IMR-90 (cell line): ENCODE results near the gene NR1H4. TPM values are rescaled to one million over a fixed set of nuclear protein-coding genes. Genes with fewer than 3 reads are reported as not detected.

ENCODE experiments used
- ATAC-seq: fragments of 200-7000 bp; cut with Tn5 transposase; 2 replicates; pipeline ENCODE4 v1.9.1; 2020; ENCODE audit warnings: low read depth, mild to moderate bottlenecking, moderate library complexity
- BruUV-seq: library from RNA; stranded (reverse); fragments of 400-500 nt; replicated peaks from 2 replicates; lab custom pipeline; 2021; lab: Mats Ljungman, UMichigan
- CTCF ChIA-PET: fragments of 300-600 bp; formaldehyde crosslinking; extraction: SDS; loops from one replicate; lab custom pipeline; 2021; ENCODE audit warnings: antibody characterized with exemption; lab: Yijun Ruan, JAX
- POLR2A ChIA-PET: fragments of 300-600 bp; sonication (Branson Sonifier 250); formaldehyde crosslinking; loops from one replicate; lab custom pipeline; 2022; ENCODE audit warnings: antibody characterized with exemption; ENCODE audit not compliant: unreplicated experiment; lab: Charles Lee
- DNase-seq: peaks from one replicate; pipeline ENCODE4 v3.0.0; 2013
- H2AFZ ChIP-seq: replicated peaks from 2 replicates; pipeline ENCODE3; 2013; ENCODE audit warnings: low read length, mild to moderate bottlenecking; ENCODE audit not compliant: poor library complexity
- H2AK5ac ChIP-seq: 2 replicates; pipeline ENCODE4 v1.6.1; 2013; ENCODE audit warnings: low read depth, low read length, inconsistent platforms
- H2AK9ac ChIP-seq: replicated peaks from 2 replicates; pipeline ENCODE3; 2013; ENCODE audit warnings: mild to moderate bottlenecking, low read depth, low read length, moderate library complexity; ENCODE audit not compliant: poor library complexity
- H2BK120ac ChIP-seq: 2 replicates; pipeline ENCODE4 v1.6.1; 2013; ENCODE audit warnings: low read depth, low read length, inconsistent platforms
- H2BK15ac ChIP-seq: 3 replicates; pipeline ENCODE4 v1.6.1; 2013; ENCODE audit warnings: low read depth, low read length, inconsistent platforms
- H2BK20ac ChIP-seq: 2 replicates; pipeline ENCODE4 v1.6.1; 2013; ENCODE audit warnings: low read depth, mild to moderate bottlenecking, inconsistent platforms, low read length, moderate library complexity
- H2BK5ac ChIP-seq: 2 replicates; pipeline ENCODE4 v1.6.1; 2013; ENCODE audit warnings: mild to moderate bottlenecking, low read depth, low read length, inconsistent platforms; ENCODE audit not compliant: poor library complexity, severe bottlenecking
- H3K14ac ChIP-seq: replicated peaks from 2 replicates; pipeline ENCODE4 v1.6.1; 2013; ENCODE audit warnings: low read depth, low read length, inconsistent platforms
- H3K18ac ChIP-seq: 2 replicates; pipeline ENCODE4 v1.6.1; 2013; ENCODE audit warnings: low read depth, low read length, control low read depth
- H3K23ac ChIP-seq: 2 replicates; pipeline ENCODE4 v1.6.1; 2013; ENCODE audit warnings: low read depth, low read length, inconsistent platforms
- H3K27ac ChIP-seq: 2 replicates; pipeline ENCODE4 v1.5.1; 2013; ENCODE audit warnings: mild to moderate bottlenecking, control low read depth, low read length; ENCODE audit not compliant: insufficient read depth
- H3K27me3 ChIP-seq: 2 replicates; pipeline ENCODE4 v1.6.1; 2013; ENCODE audit warnings: low read length; ENCODE audit not compliant: control insufficient read depth, insufficient read depth
- H3K36me3 ChIP-seq: 2 replicates; pipeline ENCODE4 v1.6.1; 2013; ENCODE audit warnings: low read length, mixed read lengths; ENCODE audit not compliant: control insufficient read depth, insufficient read depth
- H3K4ac ChIP-seq: 2 replicates; pipeline ENCODE4 v1.6.1; 2013; ENCODE audit warnings: low read depth, low read length, inconsistent platforms
- H3K4me1 ChIP-seq: 2 replicates; pipeline ENCODE4 v1.6.1; 2013; ENCODE audit warnings: low read length, mixed read lengths; ENCODE audit not compliant: control insufficient read depth, insufficient read depth
- H3K4me2 ChIP-seq: 2 replicates; pipeline ENCODE4 v1.6.1; 2013; ENCODE audit warnings: low read depth, mild to moderate bottlenecking, control low read depth, low read length, moderate library complexity
- H3K4me3 ChIP-seq: 2 replicates; pipeline ENCODE4 v1.5.1; 2013; ENCODE audit warnings: low read depth, mild to moderate bottlenecking, control low read depth, low read length, moderate library complexity; ENCODE audit not compliant: insufficient read depth
- H3K56ac ChIP-seq: 2 replicates; pipeline ENCODE4 v1.6.1; 2013; ENCODE audit warnings: low read length, inconsistent platforms; ENCODE audit not compliant: insufficient read depth; ENCODE audit errors: extremely low read depth
- H3K79me1 ChIP-seq, 2 experiments: 2 replicates each; pipeline ENCODE4 v1.6.1; 2013; ENCODE audit warnings: low read length in 2 of 2, inconsistent platforms in 1 of 2, low read depth in 1 of 2
- H3K9ac ChIP-seq: 2 replicates; pipeline ENCODE4 v1.6.1; 2013; ENCODE audit warnings: low read depth, low read length, control low read depth
- H3K9me1 ChIP-seq: 2 replicates; pipeline ENCODE4 v1.6.1; 2013; ENCODE audit warnings: low read length, inconsistent platforms; ENCODE audit not compliant: insufficient read depth
- H3K9me3 ChIP-seq: 2 replicates; pipeline ENCODE4 v1.6.1; 2013; ENCODE audit warnings: low read length; ENCODE audit not compliant: control insufficient read depth, insufficient read depth
- H4K20me1 ChIP-seq: 2 replicates; pipeline ENCODE4 v1.6.1; 2013; ENCODE audit warnings: low read length, inconsistent platforms; ENCODE audit not compliant: insufficient read depth
- H4K5ac ChIP-seq: 2 replicates; pipeline ENCODE4 v1.6.1; 2013; ENCODE audit warnings: mild to moderate bottlenecking, low read depth, low read length, control low read depth
- H4K8ac ChIP-seq, 2 experiments: 2 replicates each; pipeline ENCODE4 v1.6.1; 2013; ENCODE audit warnings: low read depth in 2 of 2, low read length in 2 of 2, control low read depth in 1 of 2, inconsistent platforms in 1 of 2
- H4K91ac ChIP-seq: 2 replicates; pipeline ENCODE4 v1.6.1; 2013; ENCODE audit warnings: low read depth, low read length, inconsistent platforms; ENCODE audit not compliant: insufficient read depth
- BHLHE40 ChIP-seq: fragments of 150-350 bp; IDR thresholded peaks from 2 replicates; pipeline ENCODE4 v1.6.1; 2016; ENCODE audit warnings: mild to moderate bottlenecking, low read depth, low read length
- CEBPB ChIP-seq: IDR thresholded peaks from 2 replicates; pipeline ENCODE4 v1.6.1; 2012; ENCODE audit warnings: low read depth, low read length, improper control_type of control experiment
- CHD1 ChIP-seq: IDR thresholded peaks from 2 replicates; pipeline ENCODE4 v1.6.1; 2012; ENCODE audit warnings: low read depth, low read length, improper control_type of control experiment
- CTCF ChIP-seq: conservative IDR thresholded peaks from 2 replicates; pipeline ENCODE4 v1.5.1; 2012; ENCODE audit warnings: mild to moderate bottlenecking, low read depth, low read length, improper control_type of control experiment
- ELK1 ChIP-seq: fragments of 150-350 bp; IDR thresholded peaks from 2 replicates; pipeline ENCODE4 v1.6.1; 2016; ENCODE audit warnings: low read depth, mild to moderate bottlenecking, low read length, moderate library complexity, borderline replicate concordance
- FOS ChIP-seq: fragments of 150-350 bp; IDR thresholded peaks from 2 replicates; pipeline ENCODE4 v1.6.1; 2016; ENCODE audit warnings: low read depth, low read length
- MXI1 ChIP-seq: IDR thresholded peaks from 2 replicates; pipeline ENCODE4 v1.6.1; 2012; ENCODE audit warnings: low read depth, mild to moderate bottlenecking, low read length, moderate library complexity, borderline replicate concordance
- NFE2L2 ChIP-seq: fragments of 150-350 bp; IDR thresholded peaks from 2 replicates; pipeline ENCODE4 v1.6.1; 2016; ENCODE audit warnings: low read depth, mild to moderate bottlenecking, low read length
- POLR2A ChIP-seq: IDR thresholded peaks from 2 replicates; pipeline ENCODE4 v1.6.1; 2012; ENCODE audit warnings: mild to moderate bottlenecking, low read depth, low read length
- RAD21 ChIP-seq: IDR thresholded peaks from 2 replicates; pipeline ENCODE4 v1.6.1; 2012; ENCODE audit warnings: low read length, improper control_type of control experiment
- RFX5 ChIP-seq: IDR thresholded peaks from 2 replicates; pipeline ENCODE4 v1.8.0; 2012; ENCODE audit warnings: low read depth, mild to moderate bottlenecking, low read length, moderate library complexity
- SMC3 ChIP-seq: fragments of 150-350 bp; IDR thresholded peaks from 2 replicates; pipeline ENCODE4 v1.6.1; 2016; ENCODE audit warnings: low read depth, mild to moderate bottlenecking, antibody characterized with exemption, low read length, moderate library complexity
- USF2 ChIP-seq: fragments of 150-350 bp; IDR thresholded peaks from 2 replicates; pipeline ENCODE4 v1.6.1; 2017; ENCODE audit warnings: mild to moderate bottlenecking, antibody characterized with exemption, low read length, low read depth
- WGBS, 2 experiments: methylation state at CpG; one replicate each; pipeline versions ENCODE4 v1.1.5 to v1.1.7; 2013; ENCODE audit warnings: missing lambda C conversion rate in 2 of 2; ENCODE audit not compliant: insufficient read length in 1 of 2; ENCODE audit errors: extremely low coverage in 2 of 2; 5-methylcytosine and 5-hydroxymethylcytosine counted together
- dilution Hi-C: fragments of 300-500 bp; cut with HindIII; formaldehyde crosslinking; loops from one replicate; pipeline ENCODE4 v1.14.3; 2018; ENCODE audit warnings: low sequenced_read_pairs; ENCODE audit not compliant: unreplicated experiment
- in situ Hi-C: fragments of 300-500 bp; cut with MboI; formaldehyde crosslinking; loops from 3 replicates; pipeline ENCODE4 v1.14.3; 2019; ENCODE audit warnings: low sequenced_read_pairs, inconsistent platforms, mixed read lengths
- intact Hi-C: fragments of 100-400 bp; cut with micrococcal nuclease; formaldehyde crosslinking; loops from 2 replicates; pipeline ENCODE4 v1.10.0; 2022
- polyA plus RNA-seq, 3 experiments: library from polyadenylated mRNA; depleted of rRNA; stranded (reverse); fragments of >200 nt; gene quantifications; 2 replicates each; pipeline ENCODE4 v1.2.3, GENCODE V29; 2012; ENCODE audit warnings: low replicate concordance in 1 of 3
- total RNA-seq: library from RNA; depleted of rRNA; stranded (reverse); fragments of >200 nt; gene quantifications from 2 replicates; pipeline ENCODE4 v1.2.3, GENCODE V29; 2012

The NR1H4 gene
- total and polyA plus RNA-seq, 2 of the 4 experiments (the other 2 are of a cell fraction): not detected

- no peak for TF ChIP-seq ELK1
- no peak for TF ChIP-seq CHD1
- no peak for TF ChIP-seq RFX5
- no peak for TF ChIP-seq FOS
- TF ChIP-seq USF2: no peak
- no peak for TF ChIP-seq CTCF
- no peak for TF ChIP-seq BHLHE40
- TF ChIP-seq CEBPB: no peak
- no peak for TF ChIP-seq NFE2L2
- no peak for TF ChIP-seq POLR2A
- TF ChIP-seq RAD21: no peak
- TF ChIP-seq MXI1: no peak
- TF ChIP-seq SMC3: no peak
- no peak overlapping the region for H3K4ac ChIP-seq
- H3K27me3 ChIP-seq: no peaks in the 10 kb centered on the region
- H4K20me1 ChIP-seq: no peaks in the 10 kb centered on the region
- H3K27ac ChIP-seq: no peak overlapping the region
- no peak overlapping the region for H4K8ac ChIP-seq
- intact Hi-C loops: no loop called here
- ChIA-PET POLR2A (no interaction called here), CTCF (interaction anchor here (0.6 kb wide), 1 partner anchor 223 kb away, joined by 3 read pairs; no protein-coding TSS in a partner anchor)
- H2AK5ac ChIP-seq: no peak overlapping the region
- H4K91ac ChIP-seq: no peak overlapping the region
- ATAC-seq (no peak), DNase-seq (no peak)
- H3K23ac ChIP-seq: no peak overlapping the region
- H3K79me1 ChIP-seq: no peaks in the 10 kb centered on the region
- no peak overlapping the region for H2BK120ac ChIP-seq
- no peak overlapping the region for H2BK15ac ChIP-seq
- H3K56ac ChIP-seq: no peak overlapping the region
- H2AFZ ChIP-seq: no peak overlapping the region
- no peak overlapping the region for H4K5ac ChIP-seq
- H2AK9ac ChIP-seq: no peak overlapping the region
- no peak overlapping the region for H3K14ac ChIP-seq
- dilution Hi-C loops: no loop called here
- no peak overlapping the region for H3K9ac ChIP-seq
- no TSS peak for BruUV-seq
- no peaks in the 10 kb centered on the region for H3K4me1 ChIP-seq
- no peak overlapping the region for H3K4me2 ChIP-seq
- no peak overlapping the region for H2BK20ac ChIP-seq
- H3K18ac ChIP-seq: no peak overlapping the region
- H3K4me3 ChIP-seq: no peak overlapping the region
- no peaks in the 10 kb centered on the region for H3K9me3 ChIP-seq
- in situ Hi-C loops: no loop called here
- no peak overlapping the region for H2BK5ac ChIP-seq
- H3K36me3 ChIP-seq: no peaks in the 10 kb centered on the region
- H3K9me1 ChIP-seq: no peaks in the 10 kb centered on the region
- WGBS, 2 experiments: 70% methylated on average over 2 of the region's 10 CpGs; no CpG with 5 or more reads in 1 of the 2 experiments
Observed at GRCh38 chr12:100498141-100498540, 24.5 kb downstream of the NR1H4 start.
